Measurements from ENCODE around the gene SNRPA1. TPM values are rescaled to one million over a fixed set of nuclear protein-coding genes. Genes with fewer than 3 reads are reported as not detected.

The SNRPA1 gene
- total and polyA plus RNA-seq, 2 experiments from 2014 or later = 35.2 to 70.4 TPM

- no peaks in the 10 kb centered on the region for H3K9me2 ChIP-seq (ENCODE audit: insufficient read depth)
- no peaks in the 10 kb centered on the region for H3K27me3 ChIP-seq (replicated peaks; ENCODE audit: insufficient read depth)
- TF ChIP-seq EZH2phosphoT487 (IDR thresholded peaks at IDR 0.05; ENCODE audit: insufficient read depth, low read depth) = no peak
- TF ChIP-seq EZH2 (IDR thresholded peaks at IDR 0.05; ENCODE audit: insufficient read depth, poor library complexity, severe bottlenecking) = no peak
- in situ Hi-C loops (cut with MboI) = no loop called here
- H4K20me1 ChIP-seq (ENCODE audit: insufficient read depth) = no peaks in the 10 kb centered on the region
- no peaks in the 10 kb centered on the region for H3K9me3 ChIP-seq (ENCODE audit: low read depth)
- 74 to 80% methylated on average over 5 of the region's 5 CpGs for WGBS, 2 experiments (ENCODE audit: low coverage in 1 of 2, low lambda C conversion rate in 2 of 2, missing lambda C conversion rate in 2 of 2)
- H3K27ac ChIP-seq = no peak overlapping the region
- no peak for DNase-seq
- peaks cover 54% of the 10 kb centered on the region for H3K36me3 ChIP-seq (ENCODE audit: low read depth)
- peaks cover 69% of the 10 kb centered on the region for H3F3A ChIP-seq (ENCODE audit: insufficient read depth)
- H2AFZ ChIP-seq = no peak overlapping the region
- peaks cover 13% of the 10 kb centered on the region; the same call in 1 of the 2 replicates for H3K4me1 ChIP-seq (ENCODE audit: insufficient read depth)
- H3K79me2 ChIP-seq (ENCODE audit: insufficient read depth) = peaks cover 43% of the 10 kb centered on the region
- H3K4me3 ChIP-seq = no peak overlapping the region
- H3K9ac ChIP-seq = peak overlapping the region; percentile 100; the same call in 1 of the 2 replicates
- no peak overlapping the region for H3K4me2 ChIP-seq (ENCODE audit: unreplicated experiment)
Measured at GRCh38 chr15:101275018-101275417, 20.0 kb downstream of the SNRPA1 start.

- no peaks in the 10 kb centered on the region for H4K20me1 ChIP-seq (ENCODE audit: insufficient read depth)
- no peak overlapping the region for H3K4me2 ChIP-seq (ENCODE audit: unreplicated experiment)
- no peak overlapping the region for H3K9ac ChIP-seq
- in situ Hi-C loops (cut with MboI) = loop anchor here (25.0 kb wide), 1 partner anchor 361 kb away; the partner anchor contains the start of gene LRRK1
- H3K27me3 ChIP-seq (replicated peaks; ENCODE audit: insufficient read depth) = no peaks in the 10 kb centered on the region
- H3K9me3 ChIP-seq (ENCODE audit: low read depth) = no peaks in the 10 kb centered on the region
- H3F3A ChIP-seq (ENCODE audit: insufficient read depth) = peaks cover 70% of the 10 kb centered on the region
- TF ChIP-seq EZH2 (IDR thresholded peaks at IDR 0.05; ENCODE audit: insufficient read depth, poor library complexity, severe bottlenecking) (no peak), EZH2phosphoT487 (IDR thresholded peaks at IDR 0.05; ENCODE audit: insufficient read depth, low read depth) (no peak)
- H3K79me2 ChIP-seq (ENCODE audit: insufficient read depth) = peaks cover 43% of the 10 kb centered on the region
- no peak for DNase-seq
- peaks cover 48% of the 10 kb centered on the region for H3K36me3 ChIP-seq (ENCODE audit: low read depth)
- H3K4me3 ChIP-seq = no peak overlapping the region
- H3K27ac ChIP-seq = no peak overlapping the region
- H3K9me2 ChIP-seq (ENCODE audit: insufficient read depth) = no peaks in the 10 kb centered on the region
- WGBS, 2 experiments (ENCODE audit: low coverage in 1 of 2, low lambda C conversion rate in 2 of 2, missing lambda C conversion rate in 2 of 2) = 82 to 83% methylated on average over 5 of the region's 5 CpGs
- H3K4me1 ChIP-seq (ENCODE audit: insufficient read depth) = peaks cover 17% of the 10 kb centered on the region
- H2AFZ ChIP-seq = no peak overlapping the region
Measured at GRCh38 chr15:101273534-101273933, 21.5 kb downstream of the SNRPA1 start.

GRCh38 chr15:101272584-101272983, 22.5 kb downstream of the SNRPA1 start:
- TF ChIP-seq EZH2phosphoT487 (IDR thresholded peaks at IDR 0.05; ENCODE audit: insufficient read depth, low read depth) = no peak
- Histone ChIP-seq H3F3A (ENCODE audit: insufficient read depth) (peaks cover 70% of the 10 kb centered on the region), H3K9ac (no peak overlapping the region), H3K4me2 (ENCODE audit: unreplicated experiment) (no peak overlapping the region), H2AFZ (no peak overlapping the region), H3K4me1 (ENCODE audit: insufficient read depth) (peaks cover 22% of the 10 kb centered on the region), H3K27me3 (replicated peaks; ENCODE audit: insufficient read depth) (no peaks in the 10 kb centered on the region), H3K79me2 (ENCODE audit: insufficient read depth) (peaks cover 43% of the 10 kb centered on the region), H4K20me1 (ENCODE audit: insufficient read depth) (no peaks in the 10 kb centered on the region), H3K27ac (no peak overlapping the region), H3K36me3 (ENCODE audit: low read depth) (peaks cover 48% of the 10 kb centered on the region), H3K9me3 (ENCODE audit: low read depth) (no peaks in the 10 kb centered on the region), H3K4me3 (no peak overlapping the region), H3K9me2 (ENCODE audit: insufficient read depth) (no peaks in the 10 kb centered on the region)
- 82 to 86% methylated on average over 9 of the region's 9 CpGs for WGBS, 2 experiments (ENCODE audit: low coverage in 1 of 2, low lambda C conversion rate in 2 of 2, missing lambda C conversion rate in 2 of 2)
- DNase-seq = no peak
- in situ Hi-C loops (cut with MboI) = loop anchor here (25.0 kb wide), 1 partner anchor 360 kb away; the partner anchor contains the start of gene LRRK1

- no peak overlapping the region for H2AFZ ChIP-seq
- WGBS, 2 experiments (ENCODE audit: low coverage in 1 of 2, low lambda C conversion rate in 2 of 2, missing lambda C conversion rate in 2 of 2) = 76 to 77% methylated on average over 16 of the region's 16 CpGs
- H3K9ac ChIP-seq = no peak overlapping the region
- no peaks in the 10 kb centered on the region for H3K9me2 ChIP-seq (ENCODE audit: insufficient read depth)
- no peaks in the 10 kb centered on the region for H3K27me3 ChIP-seq (replicated peaks; ENCODE audit: insufficient read depth)
- no peaks in the 10 kb centered on the region for H3K9me3 ChIP-seq (ENCODE audit: low read depth)
- no peak overlapping the region for H3K4me3 ChIP-seq
- peaks cover 33% of the 10 kb centered on the region for H3K4me1 ChIP-seq (ENCODE audit: insufficient read depth)
- no peak for TF ChIP-seq EZH2 (IDR thresholded peaks at IDR 0.05; ENCODE audit: insufficient read depth, poor library complexity, severe bottlenecking)
- TF ChIP-seq EZH2phosphoT487 (IDR thresholded peaks at IDR 0.05; ENCODE audit: insufficient read depth, low read depth) = no peak
- no peak overlapping the region for H3K27ac ChIP-seq
- peaks cover 39% of the 10 kb centered on the region for H3K36me3 ChIP-seq (ENCODE audit: low read depth)
- H3K79me2 ChIP-seq (ENCODE audit: insufficient read depth) = peaks cover 19% of the 10 kb centered on the region
- no peak overlapping the region for H3K4me2 ChIP-seq (ENCODE audit: unreplicated experiment)
- in situ Hi-C loops (cut with MboI) = loop anchor here (10.0 to 25.0 kb wide), 2 partner anchors 357 to 655 kb away; partner anchors contain the start of gene LRRK1
- peaks cover 86% of the 10 kb centered on the region for H3F3A ChIP-seq (ENCODE audit: insufficient read depth)
- no peaks in the 10 kb centered on the region for H4K20me1 ChIP-seq (ENCODE audit: insufficient read depth)
- peak; percentile 61 for DNase-seq
Measured at GRCh38 chr15:101269479-101270223, 25.4 kb downstream of the SNRPA1 start.
